Measurements from ENCODE around the gene RHBDL1.

Gene RHBDL1

GRCh38 chr16:695355-696089 is 20.1 kb downstream of the RHBDL1 start:
- H3K4me3 ChIP-seq (ENCODE audit: low read depth, low read length) = no peak overlapping the region
- DNase-seq (ENCODE audit: low read depth) = no peak
- TF ChIP-seq CTCF (conservative IDR thresholded peaks at IDR 0.05; ENCODE audit: low read depth, low read length) = no peak

DNA sequence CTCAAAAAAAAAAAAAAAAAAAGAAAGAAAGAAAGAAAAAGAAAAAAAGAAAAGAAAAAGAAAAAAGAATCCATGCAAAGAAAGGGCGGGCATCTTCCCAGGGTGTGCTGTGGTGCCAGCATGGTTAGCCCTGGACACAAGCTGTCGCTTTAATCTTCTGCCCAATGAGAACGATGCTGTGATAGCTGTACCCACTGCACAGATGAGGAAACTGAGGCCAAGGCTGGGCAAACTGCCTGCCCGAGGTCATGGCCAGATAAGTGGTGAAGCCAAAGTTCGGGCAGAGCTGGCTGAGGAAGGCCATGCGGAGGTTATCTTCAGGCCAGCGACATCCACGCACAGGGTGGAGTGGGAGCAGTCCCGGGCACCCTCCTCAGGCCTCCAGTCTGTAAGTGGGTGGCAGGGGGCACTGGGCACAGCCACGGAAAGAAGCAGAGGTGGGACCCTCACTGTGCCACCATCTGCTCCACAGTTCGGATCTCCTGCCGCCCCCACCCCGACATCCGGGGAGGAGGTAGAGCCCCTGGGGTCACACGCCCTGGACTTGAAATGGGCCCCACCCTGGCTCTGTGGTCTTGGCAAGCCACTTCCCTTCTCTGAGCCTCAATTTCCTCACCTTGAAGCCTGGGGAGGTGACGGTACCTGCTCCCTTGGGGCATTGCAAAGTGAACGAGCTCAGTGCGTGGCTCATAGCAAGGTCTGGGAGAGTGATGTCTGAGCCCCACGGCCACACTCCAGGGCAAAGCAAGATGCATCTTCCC is 23.6 kb downstream of the RHBDL1 start:
- TF ChIP-seq CTCF (conservative IDR thresholded peaks at IDR 0.05; ENCODE audit: low read depth, low read length) = no peak
- no peak for DNase-seq (ENCODE audit: low read depth)
- no peak overlapping the region for H3K4me3 ChIP-seq (ENCODE audit: low read depth, low read length)

DNA sequence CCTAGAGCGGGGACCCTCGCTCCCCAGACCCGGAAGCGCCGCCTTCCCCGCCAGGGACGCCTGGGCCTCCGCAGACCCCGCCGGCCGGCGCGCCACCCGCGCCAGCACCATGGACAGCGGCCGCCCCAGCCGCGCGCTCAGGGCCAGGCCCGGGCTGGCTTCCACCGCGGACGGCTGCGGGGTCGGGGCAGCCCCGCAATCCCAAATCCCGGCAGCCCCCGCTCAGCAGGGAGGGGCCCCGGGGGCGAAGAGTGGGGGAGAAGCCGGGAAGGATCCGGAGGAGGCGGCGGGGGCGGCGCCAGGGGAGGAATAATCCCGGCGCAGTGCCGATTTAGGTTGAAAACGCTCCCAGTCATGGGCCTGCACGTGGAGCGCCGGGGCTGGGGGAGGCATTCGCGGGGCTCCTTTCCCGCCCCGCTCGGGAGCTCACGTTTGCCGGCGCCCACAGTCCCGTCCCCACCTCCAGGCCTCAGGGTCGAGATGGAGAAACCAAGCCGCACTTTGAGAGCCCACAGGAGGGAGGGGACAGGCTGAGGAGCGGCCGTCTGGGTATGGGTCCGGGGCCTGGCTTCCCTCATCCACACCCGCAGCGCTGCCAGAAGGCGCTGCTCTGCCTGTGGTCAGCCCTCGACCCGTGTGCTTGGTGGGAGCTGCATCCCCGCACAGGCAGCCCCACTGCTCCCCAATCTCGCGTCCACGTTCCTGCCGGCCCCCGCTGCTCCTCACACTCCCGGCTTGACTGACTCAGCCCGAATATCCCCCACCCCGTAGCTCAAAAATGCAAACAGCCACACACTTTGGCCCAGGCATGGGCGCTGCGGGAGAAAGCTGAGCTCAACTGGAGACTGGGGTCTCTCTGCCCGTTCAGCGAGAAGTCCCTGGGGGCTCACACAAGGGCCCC is 25.5 kb downstream of the RHBDL1 start:
- DNase-seq (ENCODE audit: low read depth) = no peak
- no peak for TF ChIP-seq CTCF (conservative IDR thresholded peaks at IDR 0.05; ENCODE audit: low read depth, low read length)

GRCh38 chr16:702341-702740 is 26.9 kb downstream of the RHBDL1 start:
- H3K4me3 ChIP-seq (ENCODE audit: low read depth, low read length) = no peak overlapping the region
- TF ChIP-seq CTCF (conservative IDR thresholded peaks at IDR 0.05; ENCODE audit: low read depth, low read length) = no peak
- DNase-seq (ENCODE audit: low read depth) = no peak

More for the DNA sequence above, 25.5 kb downstream of the RHBDL1 start:
- no peak overlapping the region for H3K4me3 ChIP-seq (ENCODE audit: low read depth, low read length)

GRCh38 chr16:703406-703805 is 27.9 kb downstream of the RHBDL1 start:
- no peak for DNase-seq (ENCODE audit: low read depth)
- no peak overlapping the region for H3K4me3 ChIP-seq (ENCODE audit: low read depth, low read length)
- no peak for TF ChIP-seq CTCF (conservative IDR thresholded peaks at IDR 0.05; ENCODE audit: low read depth, low read length)

DNA sequence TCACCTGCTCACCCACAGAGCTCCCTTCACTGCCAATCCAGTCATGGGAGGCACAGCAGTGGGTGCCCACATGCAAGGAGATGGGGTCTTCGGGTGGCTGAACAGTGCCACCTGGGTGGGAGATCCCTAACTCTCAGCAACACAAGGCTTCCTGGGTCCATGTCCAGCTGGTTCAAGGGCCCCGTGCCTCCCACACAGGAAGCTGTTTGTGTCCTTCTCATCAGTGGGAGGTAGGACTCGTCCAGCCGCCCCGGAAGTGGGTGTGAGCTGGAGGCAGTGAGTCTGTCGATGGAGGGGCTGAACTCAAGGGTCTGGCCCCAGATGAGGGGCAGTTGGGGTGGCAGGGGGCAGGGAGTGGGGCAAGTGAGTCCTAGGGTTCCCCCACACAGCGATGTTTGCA is 28.6 kb downstream of the RHBDL1 start:
- no peak for TF ChIP-seq CTCF (conservative IDR thresholded peaks at IDR 0.05; ENCODE audit: low read depth, low read length)
- no peak for DNase-seq (ENCODE audit: low read depth)

More for the DNA sequence above, 28.6 kb downstream of the RHBDL1 start:
- H3K4me3 ChIP-seq (ENCODE audit: low read depth, low read length) = no peak overlapping the region
